Glomerular visceral epithelial cell (primary cell): ENCODE results near the gene DTX3.
A peak's percentile ranks its signal among the peaks of the same experiment; 100 is the strongest.
"Not testable (repeated sequence)": the region's sequence is repeated elsewhere in the genome, so short reads cannot be mapped to it uniquely, and the experiment has no call there.

Experiments used
- DNase-seq: peaks from one replicate; pipeline ENCODE4 v3.0.0-alpha.2; 2016; ENCODE audit errors: extremely low spot score

The DTX3 gene

GRCh38 chr12:57632073-57632957 lies 27.7 kb downstream of the DTX3 start:
- DNase-seq = no peak

DNA sequence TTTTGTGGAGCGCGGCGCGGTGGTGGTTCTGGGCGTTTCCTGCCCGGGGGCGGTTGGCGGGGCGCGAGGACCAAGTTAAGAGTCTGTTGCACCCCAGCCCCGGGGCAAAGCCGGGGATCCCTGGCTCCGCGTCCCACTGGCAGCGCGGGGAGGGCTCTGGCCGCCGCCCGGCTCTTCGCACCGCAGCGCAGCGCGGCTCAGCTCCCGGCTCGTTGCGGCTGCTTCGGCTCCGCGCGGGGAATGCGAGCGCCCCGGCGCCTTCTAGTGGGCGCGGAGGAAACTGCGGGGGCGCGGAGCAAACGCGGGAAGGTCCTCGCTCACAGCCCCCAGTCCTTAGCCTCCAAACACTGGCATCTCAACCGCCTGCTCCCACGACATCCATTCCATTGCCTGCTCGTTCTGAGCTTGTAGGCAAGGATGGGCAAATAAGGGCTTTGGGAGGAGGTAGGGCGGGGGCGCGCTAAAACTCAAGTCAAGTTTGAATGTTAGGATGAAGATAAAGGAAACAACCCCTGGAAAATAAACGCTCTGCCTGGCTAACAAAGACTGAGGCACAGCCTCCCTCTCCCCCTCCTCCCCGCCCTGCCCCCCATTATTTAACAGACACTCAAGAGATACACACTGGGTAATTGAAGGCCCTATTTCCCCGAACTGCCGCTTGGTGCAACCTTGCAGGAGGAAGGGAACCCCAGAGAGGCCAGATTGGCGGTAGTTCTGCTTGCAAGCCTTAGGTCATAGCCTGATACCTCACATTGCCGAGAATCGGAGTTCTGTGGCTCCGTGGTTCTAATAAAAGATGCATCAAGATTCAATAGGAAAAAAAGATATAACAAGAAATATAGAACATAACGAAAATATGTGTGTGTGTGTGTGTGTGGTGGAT lies 28.6 kb downstream of the DTX3 start, which contains the start of gene B4GALNT1:
B4GALNT1 (minus strand) TSS at position 244 of the 883 bp plus-strand sequence. CDS start 1,069 bp downstream, outside the sequence.
- DNase-seq = peak; percentile 63

DNA sequence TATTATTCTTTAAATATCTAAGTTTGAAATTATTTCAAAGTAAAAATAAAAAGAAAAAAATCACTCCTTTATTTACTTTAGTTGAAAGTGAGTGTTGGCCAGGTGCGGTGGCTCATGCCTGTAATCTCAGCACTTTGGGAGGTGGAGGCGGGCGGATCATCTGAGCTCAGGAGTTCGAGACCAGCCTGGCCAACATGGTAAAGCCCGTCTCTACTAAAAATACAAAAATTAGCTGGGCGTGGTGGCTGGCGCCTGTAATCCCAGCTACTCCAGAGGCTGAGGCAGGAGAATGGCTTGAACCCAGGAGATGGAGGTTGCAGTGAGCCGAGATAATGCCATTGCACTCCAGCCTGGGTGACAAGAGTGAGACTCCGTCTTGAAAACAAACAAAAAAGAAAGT lies 32.1 kb downstream of the DTX3 start:
- DNase-seq = not testable (repeated sequence)

- DNase-seq = no peak
These were observed 32.7 kb downstream of the DTX3 start for GRCh38 chr12:57637364-57637763.

GRCh38 chr12:57638096-57638495 lies 33.5 kb downstream of the DTX3 start:
- no peak for DNase-seq

- DNase-seq = no peak
These were observed 35.8 kb downstream of the DTX3 start for GRCh38 chr12:57640175-57641042.

- DNase-seq = no peak
These were observed 37.2 kb downstream of the DTX3 start for GRCh38 chr12:57641699-57642442.

DNA sequence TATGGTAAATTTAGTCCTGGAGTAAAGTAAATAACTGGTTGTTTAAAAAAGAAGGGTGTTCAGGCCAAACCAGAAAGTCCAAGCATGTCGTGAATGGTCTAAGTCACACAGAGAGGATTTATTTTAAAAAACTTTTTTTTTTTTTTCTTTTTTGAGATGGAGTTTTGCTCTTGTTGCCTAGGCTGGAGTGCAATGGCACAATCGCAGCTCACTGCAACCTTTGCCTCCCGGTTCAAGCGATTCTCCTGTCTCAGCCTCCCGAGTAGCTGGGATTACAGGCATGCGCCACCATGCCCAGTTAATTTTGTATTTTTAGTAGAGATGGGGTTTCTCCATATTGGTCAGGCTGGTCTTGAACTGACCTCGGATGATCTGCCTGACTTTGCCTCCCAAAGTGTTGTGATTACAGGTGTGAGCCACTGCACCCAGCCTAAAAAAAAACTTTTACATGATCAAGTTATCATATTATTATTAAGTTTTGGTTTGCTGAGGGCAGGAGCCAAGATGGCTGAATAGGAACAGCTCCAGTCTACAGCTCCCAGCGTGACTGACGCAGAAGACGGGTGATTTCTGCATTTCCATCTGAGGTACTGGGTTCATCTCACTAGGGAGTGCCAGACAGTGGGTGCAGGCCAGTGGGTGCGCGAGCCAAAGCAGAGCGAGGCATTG lies 41.5 kb downstream of the DTX3 start:
- DNase-seq = not testable (repeated sequence)

GRCh38 chr12:57646659-57647049 lies 42.0 kb downstream of the DTX3 start:
- DNase-seq = not testable (repeated sequence)

DNA sequence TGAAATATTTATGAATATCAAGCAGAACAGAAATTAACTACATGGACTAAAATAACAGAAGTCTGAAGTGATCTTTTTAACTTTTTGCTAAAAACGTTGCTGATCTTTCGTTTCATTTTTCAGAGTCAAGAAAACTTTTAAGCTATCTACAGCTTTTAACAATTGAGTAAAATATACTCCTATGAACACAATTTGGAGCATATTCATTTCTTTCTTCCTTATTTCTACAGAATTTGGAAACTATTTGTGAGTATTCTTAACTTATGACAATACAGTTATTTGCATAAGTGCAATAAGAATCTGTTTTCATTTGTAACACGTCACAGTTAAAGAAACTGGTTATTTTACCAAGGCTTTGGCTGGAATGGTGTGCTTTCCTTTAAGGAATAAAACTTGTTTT lies 49.4 kb downstream of the DTX3 start:
- DNase-seq = no peak

- DNase-seq = no peak
These were observed 51.1 kb downstream of the DTX3 start for GRCh38 chr12:57655541-57656240.

DNA sequence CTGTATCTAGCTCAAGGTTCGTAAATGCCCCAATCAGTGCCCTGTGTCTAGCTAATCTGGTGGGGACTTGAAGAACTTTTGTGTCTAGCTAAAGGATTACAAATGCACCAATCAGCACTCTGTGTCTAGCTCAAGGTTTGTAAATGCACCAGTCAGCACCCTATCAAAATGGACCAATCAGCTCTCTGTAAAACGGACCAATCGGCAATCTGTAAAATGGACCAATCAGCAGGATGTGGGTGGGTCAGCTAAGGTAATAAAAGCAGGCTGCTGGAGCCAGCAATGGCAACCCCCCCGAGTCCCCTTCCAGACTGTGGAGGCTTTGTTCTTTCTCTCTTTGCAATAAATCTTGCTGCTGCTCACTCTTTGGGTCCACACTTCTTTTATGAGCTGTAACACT lies 51.8 kb downstream of the DTX3 start:
- DNase-seq = not testable (repeated sequence)

DNA sequence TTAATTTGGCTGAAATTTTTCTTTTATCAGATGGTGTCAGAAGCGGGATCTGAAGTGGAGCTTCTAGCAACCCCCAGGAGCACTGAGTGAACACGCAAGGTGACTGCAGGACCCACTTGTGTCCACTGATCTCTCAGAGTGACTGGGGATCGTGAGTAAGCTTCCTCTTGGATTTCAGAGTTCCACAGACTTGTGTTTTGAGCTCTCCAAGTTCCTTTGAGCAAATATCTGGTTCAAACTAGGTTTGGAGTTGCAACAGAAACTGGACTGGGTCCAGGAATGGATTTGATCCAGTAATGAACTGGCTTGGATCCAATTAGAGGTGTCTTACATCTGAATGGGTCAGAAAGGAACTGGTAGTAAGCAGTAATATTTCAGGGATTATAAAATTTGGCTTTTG lies 53.1 kb downstream of the DTX3 start:
- DNase-seq = peak; percentile 2

GRCh38 chr12:57658890-57659289 lies 54.3 kb downstream of the DTX3 start:
- no peak for DNase-seq
